GM12878 (cell line): ENCODE measurements around the gene DTNBP1.

Source experiments
- BCL11A ChIP-seq: IDR thresholded peaks from 2 replicates; pipeline ENCODE4 v1.6.1; 2011; ENCODE audit warnings: low read depth, low read length
- EZH2 ChIP-seq: IDR thresholded peaks from 2 replicates; pipeline ENCODE4 v1.6.1; 2012; ENCODE audit warnings: low read depth, mild to moderate bottlenecking, control low read depth, inconsistent platforms, low read length, borderline replicate concordance; ENCODE audit not compliant: control insufficient read depth
- NFXL1 ChIP-seq: fragments of 450-650 bp; IDR thresholded peaks from 2 replicates; pipeline ENCODE4 v1.6.1; 2017; ENCODE audit warnings: antibody characterized with exemption, mild to moderate bottlenecking, borderline replicate concordance
- POLR2AphosphoS5 ChIP-seq: IDR thresholded peaks from 2 replicates; pipeline ENCODE4 v1.6.1; 2011; ENCODE audit warnings: mild to moderate bottlenecking, low read length, inconsistent platforms
- TF ChIP-seq, protein P1 (sequence below), 3 experiments: IDR thresholded peaks in 2 of 3; conservative IDR thresholded peaks in 1 of 3; 2 replicates each; pipeline ENCODE4 v1.5.1; 2011; ENCODE audit warnings: low read depth in 3 of 3, low read length in 3 of 3, mild to moderate bottlenecking in 3 of 3, control low read depth in 2 of 3, moderate library complexity in 2 of 3, inconsistent platforms in 1 of 3, mixed read lengths in 1 of 3; ENCODE audit not compliant: control insufficient read depth in 2 of 3, insufficient read depth in 1 of 3; ENCODE audit errors: extremely low read depth in 1 of 3
- TF ChIP-seq, protein P2 (sequence below): fragments of 450-650 bp; IDR thresholded peaks from 2 replicates; pipeline ENCODE4 v1.6.1; 2017; ENCODE audit warnings: mild to moderate bottlenecking
- TF ChIP-seq, protein P3 (sequence below): IDR thresholded peaks from 2 replicates; pipeline ENCODE4 v1.6.1; 2011; ENCODE audit warnings: borderline replicate concordance, low read depth, mild to moderate bottlenecking, moderate library complexity, mixed read lengths, low read length; ENCODE audit not compliant: insufficient read depth; ENCODE audit errors: extremely low read length
- TF ChIP-seq, protein P4 (sequence below): IDR thresholded peaks from 2 replicates; pipeline ENCODE4 v1.6.1; 2012; ENCODE audit warnings: low read depth, low read length, improper control_type of control experiment
- TF ChIP-seq, protein P5 (sequence below): IDR thresholded peaks from 2 replicates; pipeline ENCODE4 v1.6.1; 2011; ENCODE audit warnings: low read depth, low read length, improper control_type of control experiment, borderline replicate concordance

DNA sequence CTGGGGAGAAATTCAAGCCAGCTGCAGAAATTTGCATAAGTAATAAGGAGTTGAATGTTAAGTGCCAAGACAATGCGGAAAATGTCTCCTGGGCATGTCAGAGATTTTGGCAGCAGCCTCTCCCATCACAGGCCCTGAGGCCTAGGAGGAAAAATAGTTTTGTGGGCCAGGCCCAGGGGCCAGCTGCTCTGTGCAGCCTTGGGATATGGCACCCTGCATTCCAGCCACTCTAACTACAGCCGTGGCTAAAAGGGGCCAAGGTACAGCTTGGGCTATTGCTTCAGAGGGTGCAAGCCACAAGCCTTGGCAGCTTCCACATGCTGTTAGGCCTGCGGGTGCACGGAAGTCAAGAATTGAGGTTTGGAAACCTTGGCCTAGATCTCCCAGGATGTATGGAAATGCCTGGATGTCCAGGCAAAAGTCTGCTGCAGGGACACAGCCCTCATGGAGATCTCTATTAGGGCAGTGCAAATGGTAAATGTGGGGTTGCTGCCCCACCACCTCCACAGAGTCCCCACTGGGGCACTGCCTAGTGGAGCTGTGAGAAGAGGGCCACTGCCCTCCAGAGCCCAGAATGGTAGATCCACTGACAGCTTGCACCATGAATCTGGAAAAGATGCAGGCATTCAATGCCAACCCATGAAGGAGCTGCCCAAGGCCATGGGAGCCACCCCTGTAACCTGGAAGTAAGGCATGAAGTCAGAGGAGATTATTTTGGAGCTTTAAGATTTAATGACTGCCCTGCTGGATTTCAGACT lies 126.5 kb downstream of the DTNBP1 start:
- TF ChIP-seq BCL11A (no peak), POLR2AphosphoS5 (no peak), NFXL1 (no peak), EZH2 (no peak)
- TF ChIP-seq, protein P1, sequence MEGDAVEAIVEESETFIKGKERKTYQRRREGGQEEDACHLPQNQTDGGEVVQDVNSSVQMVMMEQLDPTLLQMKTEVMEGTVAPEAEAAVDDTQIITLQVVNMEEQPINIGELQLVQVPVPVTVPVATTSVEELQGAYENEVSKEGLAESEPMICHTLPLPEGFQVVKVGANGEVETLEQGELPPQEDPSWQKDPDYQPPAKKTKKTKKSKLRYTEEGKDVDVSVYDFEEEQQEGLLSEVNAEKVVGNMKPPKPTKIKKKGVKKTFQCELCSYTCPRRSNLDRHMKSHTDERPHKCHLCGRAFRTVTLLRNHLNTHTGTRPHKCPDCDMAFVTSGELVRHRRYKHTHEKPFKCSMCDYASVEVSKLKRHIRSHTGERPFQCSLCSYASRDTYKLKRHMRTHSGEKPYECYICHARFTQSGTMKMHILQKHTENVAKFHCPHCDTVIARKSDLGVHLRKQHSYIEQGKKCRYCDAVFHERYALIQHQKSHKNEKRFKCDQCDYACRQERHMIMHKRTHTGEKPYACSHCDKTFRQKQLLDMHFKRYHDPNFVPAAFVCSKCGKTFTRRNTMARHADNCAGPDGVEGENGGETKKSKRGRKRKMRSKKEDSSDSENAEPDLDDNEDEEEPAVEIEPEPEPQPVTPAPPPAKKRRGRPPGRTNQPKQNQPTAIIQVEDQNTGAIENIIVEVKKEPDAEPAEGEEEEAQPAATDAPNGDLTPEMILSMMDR (IDR thresholded peaks at IDR 0.05 in 2 of 3, conservative IDR thresholded peaks at IDR 0.05 in 1 of 3; ENCODE audit: control insufficient read depth in 2 of 3, extremely low read depth in 1 of 3, insufficient read depth in 1 of 3, low read depth in 3 of 3, low read length in 3 of 3), result no peak
- TF ChIP-seq, protein P2, sequence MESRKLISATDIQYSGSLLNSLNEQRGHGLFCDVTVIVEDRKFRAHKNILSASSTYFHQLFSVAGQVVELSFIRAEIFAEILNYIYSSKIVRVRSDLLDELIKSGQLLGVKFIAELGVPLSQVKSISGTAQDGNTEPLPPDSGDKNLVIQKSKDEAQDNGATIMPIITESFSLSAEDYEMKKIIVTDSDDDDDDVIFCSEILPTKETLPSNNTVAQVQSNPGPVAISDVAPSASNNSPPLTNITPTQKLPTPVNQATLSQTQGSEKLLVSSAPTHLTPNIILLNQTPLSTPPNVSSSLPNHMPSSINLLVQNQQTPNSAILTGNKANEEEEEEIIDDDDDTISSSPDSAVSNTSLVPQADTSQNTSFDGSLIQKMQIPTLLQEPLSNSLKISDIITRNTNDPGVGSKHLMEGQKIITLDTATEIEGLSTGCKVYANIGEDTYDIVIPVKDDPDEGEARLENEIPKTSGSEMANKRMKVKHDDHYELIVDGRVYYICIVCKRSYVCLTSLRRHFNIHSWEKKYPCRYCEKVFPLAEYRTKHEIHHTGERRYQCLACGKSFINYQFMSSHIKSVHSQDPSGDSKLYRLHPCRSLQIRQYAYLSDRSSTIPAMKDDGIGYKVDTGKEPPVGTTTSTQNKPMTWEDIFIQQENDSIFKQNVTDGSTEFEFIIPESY, result no peak
- TF ChIP-seq, protein P3, sequence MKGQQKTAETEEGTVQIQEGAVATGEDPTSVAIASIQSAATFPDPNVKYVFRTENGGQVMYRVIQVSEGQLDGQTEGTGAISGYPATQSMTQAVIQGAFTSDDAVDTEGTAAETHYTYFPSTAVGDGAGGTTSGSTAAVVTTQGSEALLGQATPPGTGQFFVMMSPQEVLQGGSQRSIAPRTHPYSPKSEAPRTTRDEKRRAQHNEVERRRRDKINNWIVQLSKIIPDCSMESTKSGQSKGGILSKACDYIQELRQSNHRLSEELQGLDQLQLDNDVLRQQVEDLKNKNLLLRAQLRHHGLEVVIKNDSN, result no peak
- TF ChIP-seq, protein P4, sequence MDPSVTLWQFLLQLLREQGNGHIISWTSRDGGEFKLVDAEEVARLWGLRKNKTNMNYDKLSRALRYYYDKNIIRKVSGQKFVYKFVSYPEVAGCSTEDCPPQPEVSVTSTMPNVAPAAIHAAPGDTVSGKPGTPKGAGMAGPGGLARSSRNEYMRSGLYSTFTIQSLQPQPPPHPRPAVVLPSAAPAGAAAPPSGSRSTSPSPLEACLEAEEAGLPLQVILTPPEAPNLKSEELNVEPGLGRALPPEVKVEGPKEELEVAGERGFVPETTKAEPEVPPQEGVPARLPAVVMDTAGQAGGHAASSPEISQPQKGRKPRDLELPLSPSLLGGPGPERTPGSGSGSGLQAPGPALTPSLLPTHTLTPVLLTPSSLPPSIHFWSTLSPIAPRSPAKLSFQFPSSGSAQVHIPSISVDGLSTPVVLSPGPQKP, result no peak
- TF ChIP-seq, protein P5, sequence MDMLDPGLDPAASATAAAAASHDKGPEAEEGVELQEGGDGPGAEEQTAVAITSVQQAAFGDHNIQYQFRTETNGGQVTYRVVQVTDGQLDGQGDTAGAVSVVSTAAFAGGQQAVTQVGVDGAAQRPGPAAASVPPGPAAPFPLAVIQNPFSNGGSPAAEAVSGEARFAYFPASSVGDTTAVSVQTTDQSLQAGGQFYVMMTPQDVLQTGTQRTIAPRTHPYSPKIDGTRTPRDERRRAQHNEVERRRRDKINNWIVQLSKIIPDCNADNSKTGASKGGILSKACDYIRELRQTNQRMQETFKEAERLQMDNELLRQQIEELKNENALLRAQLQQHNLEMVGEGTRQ, result no peak
